AG04449 (cell line): Measurements from ENCODE around the gene ROBO2.

ENCODE experiments used
- CTCF ChIA-PET: fragments of 350-600 bp; formaldehyde crosslinking; extraction: SDS; loops from one replicate; lab custom pipeline; 2021; ENCODE audit warnings: antibody characterized with exemption; lab: Yijun Ruan, JAX
- POLR2A ChIA-PET: fragments of 400-600, 350-600 bp; formaldehyde crosslinking; extraction: SDS; loops from one replicate; lab custom pipeline; 2020; ENCODE audit warnings: antibody characterized with exemption, inconsistent platforms; lab: Yijun Ruan, JAX
- DNase-seq: peaks from one replicate; pipeline ENCODE4 v3.0.0-alpha.2; 2010; ENCODE audit warnings: low read depth, low spot score
- H3K4me3 ChIP-seq: 2 replicates; pipeline ENCODE4 v1.5.1; 2011; ENCODE audit warnings: low read depth, mild to moderate bottlenecking, control low read depth, low read length
- CTCF ChIP-seq: IDR thresholded peaks from one replicate; pipeline ENCODE4 v1.5.1; 2011; ENCODE audit warnings: mild to moderate bottlenecking, moderate library complexity, low read length, control low read depth, inconsistent platforms; ENCODE audit not compliant: insufficient read depth; ENCODE audit errors: missing control alignments

ROBO2 gene

GRCh38 chr3:77081240-77081661, 41.4 kb downstream of the ROBO2 start:
- ChIA-PET POLR2A (no interaction called here), CTCF (no interaction called here)
- DNase-seq, result no peak
- H3K4me3 ChIP-seq, result no peak overlapping the region
- no peak for TF ChIP-seq CTCF

DNA sequence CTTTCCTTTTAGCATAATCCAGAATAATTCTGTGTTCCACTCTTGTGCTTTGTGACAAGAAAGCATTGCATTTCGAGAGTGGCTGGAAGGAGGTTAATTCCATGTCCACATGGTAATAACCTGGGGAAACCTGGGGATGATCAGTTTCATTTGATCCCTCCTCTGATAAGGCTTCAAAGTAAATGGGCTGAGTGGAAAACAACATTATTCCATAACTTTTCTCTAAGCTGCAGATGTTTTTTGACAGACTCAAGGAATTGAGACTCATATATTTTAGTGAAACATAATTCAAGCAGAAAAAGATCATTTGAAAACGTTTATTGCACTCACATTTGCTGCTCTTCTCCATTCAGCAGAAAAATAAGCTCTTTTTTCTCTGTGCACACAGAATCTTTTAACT, 44.6 kb downstream of the ROBO2 start:
- no peak for TF ChIP-seq CTCF
- POLR2A ChIA-PET, result no interaction called here
- no peak overlapping the region for H3K4me3 ChIP-seq
- no peak for DNase-seq
- CTCF ChIA-PET, result no interaction called here

GRCh38 chr3:77086408-77086807, 46.5 kb downstream of the ROBO2 start:
- CTCF ChIA-PET, result no interaction called here
- no peak for TF ChIP-seq CTCF
- POLR2A ChIA-PET, result no interaction called here

GRCh38 chr3:77091809-77092208, 51.9 kb downstream of the ROBO2 start:
- ChIA-PET POLR2A (no interaction called here), CTCF (no interaction called here)
- DNase-seq, result no peak
- no peak overlapping the region for H3K4me3 ChIP-seq
- TF ChIP-seq CTCF, result no peak

More at GRCh38 chr3:77086408-77086807, 46.5 kb downstream of the ROBO2 start:
- no peak overlapping the region for H3K4me3 ChIP-seq
- no peak for DNase-seq

GRCh38 chr3:77093101-77093500, 53.2 kb downstream of the ROBO2 start:
- CTCF ChIA-PET, result no interaction called here
- no peak for DNase-seq
- POLR2A ChIA-PET, result no interaction called here
- TF ChIP-seq CTCF, result no peak
- no peak overlapping the region for H3K4me3 ChIP-seq

- POLR2A ChIA-PET, result no interaction called here
Measured at GRCh38 chr3:77096145-77096544, 56.2 kb downstream of the ROBO2 start.

More at GRCh38 chr3:77096145-77096544, 56.2 kb downstream of the ROBO2 start:
- TF ChIP-seq CTCF, result no peak
- CTCF ChIA-PET, result no interaction called here
- no peak for DNase-seq
- no peak overlapping the region for H3K4me3 ChIP-seq
